ENCODE measurements around the gene TSG101. TPM values are rescaled to one million over a fixed set of nuclear protein-coding genes. Genes with fewer than 3 reads are reported as not detected.

Gene TSG101
- total and polyA plus RNA-seq, 10 of the 15 experiments (the other 5 are each of a cell fraction or from before 2014, with no cell fraction given), result 22.3 to 147 (median 84.9) TPM

GRCh38 chr11:18457450-18457849 is 69.3 kb downstream of the TSG101 start:
- no peaks in the 10 kb centered on the region for H3K9me3 ChIP-seq (replicated peaks; ENCODE audit: control insufficient read depth, insufficient read depth, low read length)
- no peak; the same call in 2 of the 3 replicates for ATAC-seq
- H3K4me2 ChIP-seq (ENCODE audit: control insufficient read depth, insufficient read depth), result no peak overlapping the region
- H4K20me1 ChIP-seq (ENCODE audit: control insufficient read depth, insufficient read depth), result no peaks in the 10 kb centered on the region
- ChIA-PET POLR2A (no interaction called here), CTCF (interaction anchor here (0.9 kb wide), 1 partner anchor 214 kb away, joined by 3 read pairs; no protein-coding TSS in a partner anchor), SMC1A (ENCODE audit: uncharacterized antibody, unreplicated experiment) (interaction anchor here (0.9 to 1.0 kb wide), 3 partner anchors 12 to 24 kb away, joined by 3 to 5 read pairs (median 3); no protein-coding TSS in a partner anchor), RAD21 (ENCODE audit: unreplicated experiment) (no interaction called here)
- 29% methylated on average over 3 of the region's 3 CpGs for WGBS (ENCODE audit: insufficient coverage, insufficient replicate concordance, low lambda C conversion rate, missing lambda C conversion rate)
- no peaks in the 10 kb centered on the region for H3K27me3 ChIP-seq (replicated peaks in 1 of 2; ENCODE audit: control insufficient read depth in 2 of 2, insufficient read depth in 2 of 2, low read length in 1 of 2)
- H2AFZ ChIP-seq (ENCODE audit: control insufficient read depth, low read depth, low read length), result no peak overlapping the region
- intact Hi-C loops (cut with micrococcal nuclease; ENCODE audit: unreplicated experiment), result no loop called here
- BruUV-seq (replicated peaks), result no TSS peak
- no peak overlapping the region for H3K4me3 ChIP-seq
- no peak overlapping the region for H3K9ac ChIP-seq (ENCODE audit: control insufficient read depth, insufficient read depth, low read length)
- DNase-seq (ENCODE audit: low read depth, low spot score), result no peak
- H3K36me3 ChIP-seq (ENCODE audit: control insufficient read depth in 2 of 2, insufficient read depth in 2 of 2, low read length in 1 of 2), result no peaks in the 10 kb centered on the region
- H3K4me1 ChIP-seq (ENCODE audit: control insufficient read depth, insufficient read depth, low read length), result no peaks in the 10 kb centered on the region
- in situ Hi-C loops (cut with MboI), result no loop called here
- H3K79me2 ChIP-seq (ENCODE audit: control insufficient read depth, insufficient read depth, low read length), result no peaks in the 10 kb centered on the region
- no peak overlapping the region for H3K27ac ChIP-seq (ENCODE audit: control insufficient read depth, insufficient read depth)
- no peak for FAIRE-seq
- TF ChIP-seq REST (IDR thresholded peaks at IDR 0.05; ENCODE audit: low read depth, low read length) (no peak), FOXK2 (IDR thresholded peaks at IDR 0.05) (no peak), HDAC6 (IDR thresholded peaks at IDR 0.05; ENCODE audit: unreplicated experiment) (no peak), STAT3 (IDR thresholded peaks at IDR 0.05; ENCODE audit: low read depth, low read length) (no peak), MAX (IDR thresholded peaks at IDR 0.05; ENCODE audit: low read depth, low read length) (no peak), SRF (IDR thresholded peaks at IDR 0.05; ENCODE audit: low read depth in 2 of 2, low read length in 2 of 2) (no peak), ZBTB4 (CRISPR knock-in tag; IDR thresholded peaks at IDR 0.05) (no peak), PKNOX1 (IDR thresholded peaks at IDR 0.05) (no peak), RELA (IDR thresholded peaks at IDR 0.05; ENCODE audit: borderline replicate concordance, partially characterized antibody) (no peak), HSF1 (IDR thresholded peaks at IDR 0.05; ENCODE audit: low read depth, low read length) (no peak), HDAC2 (IDR thresholded peaks at IDR 0.05) (no peak), ZNF622 (IDR thresholded peaks at IDR 0.05) (no peak), MYB (IDR thresholded peaks at IDR 0.05; ENCODE audit: borderline replicate concordance, low read depth, low read length) (no peak), CREB1 (IDR thresholded peaks at IDR 0.05; ENCODE audit: low read depth) (no peak), ATF7 (IDR thresholded peaks at IDR 0.05; ENCODE audit: low read depth) (no peak), SMAD1 (IDR thresholded peaks at IDR 0.05; ENCODE audit: low read depth, partially characterized antibody) (no peak)

All from GM12878 (cell line).